ENCODE data around the gene ATXN2L. TPM values are rescaled to one million over a fixed set of nuclear protein-coding genes. Genes with fewer than 3 reads are reported as not detected.

The ATXN2L gene
- total and polyA plus RNA-seq, 2 of the 13 experiments (the other 11 are each of a cell fraction or from before 2014, with no cell fraction given), result 40.8 to 55.1 TPM

- TF ChIP-seq ZBTB43 (CRISPR knock-in tag; conservative IDR thresholded peaks at IDR 0.05), result no peak
- 0 out of 2 replicates have a peak, but pooled peaks have one; percentile 27 for TF ChIP-seq SMAD9 (CRISPR knock-in tag; IDR thresholded peaks at IDR 0.05)
- TF ChIP-seq MLX (CRISPR knock-in tag; IDR thresholded peaks at IDR 0.05), result no peak
- no peak for TF ChIP-seq NCOA1 (CRISPR knock-in tag; IDR thresholded peaks at IDR 0.05)
- no peak for TF ChIP-seq SP140L (CRISPR knock-in tag; IDR thresholded peaks at IDR 0.05; ENCODE audit: borderline replicate concordance)
- TF ChIP-seq MBNL3 (CRISPR knock-in tag; conservative IDR thresholded peaks at IDR 0.05), result no peak
- no peak for TF ChIP-seq PPARG (CRISPR knock-in tag; conservative IDR thresholded peaks at IDR 0.05)
- TF ChIP-seq ZNF546 (CRISPR knock-in tag; conservative IDR thresholded peaks at IDR 0.05), result 0 out of 2 replicates have a peak, but pooled peaks have one; percentile 64
- no peak; the same call in 1 of the 2 replicates for TF ChIP-seq KDM5B (CRISPR knock-in tag; IDR thresholded peaks at IDR 0.05; ENCODE audit: borderline replicate concordance)
- TF ChIP-seq ZNF3 (CRISPR knock-in tag; IDR thresholded peaks at IDR 0.05), result no peak
- TF ChIP-seq ZNF780A (CRISPR knock-in tag; IDR thresholded peaks at IDR 0.05), result no peak
- TF ChIP-seq KLF16 (CRISPR knock-in tag; IDR thresholded peaks at IDR 0.05), result no peak
- no peak for TF ChIP-seq ZNF10 (CRISPR knock-in tag; IDR thresholded peaks at IDR 0.05; ENCODE audit: borderline replicate concordance, low read depth)
- TF ChIP-seq EEA1 (CRISPR knock-in tag; IDR thresholded peaks at IDR 0.05; ENCODE audit: borderline replicate concordance), result no peak
- TF ChIP-seq ZNF713 (CRISPR knock-in tag; IDR thresholded peaks at IDR 0.05), result peak; percentile 39; the same call in 1 of the 2 replicates
- TF ChIP-seq MED1 (CRISPR knock-in tag; IDR thresholded peaks at IDR 0.05), result no peak
- TF ChIP-seq NR2F2 (IDR thresholded peaks at IDR 0.05; ENCODE audit: borderline replicate concordance, low read depth), result peak; percentile 40; the same call in 1 of the 2 replicates
- TF ChIP-seq HOXA7 (CRISPR knock-in tag; IDR thresholded peaks at IDR 0.05), result 0 out of 2 replicates have a peak, but pooled peaks have one; percentile 3
- 0 out of 2 replicates have a peak, but pooled peaks have one; percentile 4 for TF ChIP-seq FOXA3 (CRISPR knock-in tag; IDR thresholded peaks at IDR 0.05)
- no peak for TF ChIP-seq ZBTB26 (CRISPR knock-in tag; IDR thresholded peaks at IDR 0.05; ENCODE audit: borderline replicate concordance)
- no peak for TF ChIP-seq ZEB1 (IDR thresholded peaks at IDR 0.05; ENCODE audit: insufficient replicate concordance, low read depth)
- TF ChIP-seq MED8 (CRISPR knock-in tag; IDR thresholded peaks at IDR 0.05; ENCODE audit: insufficient replicate concordance), result no peak
- TF ChIP-seq ZNF333 (CRISPR knock-in tag; IDR thresholded peaks at IDR 0.05; ENCODE audit: borderline replicate concordance), result no peak
- TF ChIP-seq HOXA5 (CRISPR knock-in tag; IDR thresholded peaks at IDR 0.05), result no peak
- TF ChIP-seq NCOA5 (CRISPR knock-in tag; IDR thresholded peaks at IDR 0.05), result no peak
- TF ChIP-seq RARA (CRISPR knock-in tag; IDR thresholded peaks at IDR 0.05), result no peak
- TF ChIP-seq MTERF4 (CRISPR knock-in tag; IDR thresholded peaks at IDR 0.05), result no peak
Observed at GRCh38 chr16:28863929-28864793, 41.4 kb downstream of the ATXN2L start (continued).
